GM21619 (cell line): Measurements from ENCODE around the gene CTNNA1.
"Not testable (repeated sequence)": the region's sequence is repeated elsewhere in the genome, so short reads cannot be mapped to it uniquely, and the experiment has no call there.

ENCODE experiments used
- ATAC-seq: cut with Tn5 transposase; IDR thresholded peaks from one replicate; pipeline ENCODE4 v1.9.1; 2021; ENCODE audit not compliant: unreplicated experiment

The CTNNA1 gene

GRCh38 chr5:138810861-138811260 is 57.6 kb downstream of the CTNNA1 start:
- not testable (repeated sequence) for ATAC-seq

GRCh38 chr5:138815529-138815928 is 62.3 kb downstream of the CTNNA1 start:
- no peak for ATAC-seq

- no peak for ATAC-seq
Observed at GRCh38 chr5:138817241-138817640, 64.0 kb downstream of the CTNNA1 start.

GRCh38 chr5:138819081-138819480 is 65.9 kb downstream of the CTNNA1 start:
- ATAC-seq, result no peak

GRCh38 chr5:138820695-138821094 is 67.5 kb downstream of the CTNNA1 start:
- ATAC-seq, result no peak

- no peak for ATAC-seq
Observed at GRCh38 chr5:138824516-138824915, 71.3 kb downstream of the CTNNA1 start.

- ATAC-seq, result no peak
Observed at GRCh38 chr5:138824924-138825863, 72.0 kb downstream of the CTNNA1 start.

- no peak for ATAC-seq
Observed at GRCh38 chr5:138828556-138828955, 75.3 kb downstream of the CTNNA1 start.

GRCh38 chr5:138829341-138829740 is 76.1 kb downstream of the CTNNA1 start:
- no peak for ATAC-seq

GRCh38 chr5:138831703-138832102 is 78.5 kb downstream of the CTNNA1 start:
- ATAC-seq, result no peak

GRCh38 chr5:138832218-138832617 is 79.0 kb downstream of the CTNNA1 start:
- no peak for ATAC-seq

- no peak for ATAC-seq
Observed at GRCh38 chr5:138833080-138833479, 79.9 kb downstream of the CTNNA1 start.

- no peak for ATAC-seq
Observed at GRCh38 chr5:138833726-138834480, 80.7 kb downstream of the CTNNA1 start.

- not testable (repeated sequence) for ATAC-seq
Observed at GRCh38 chr5:138834853-138835252, 81.6 kb downstream of the CTNNA1 start.

GRCh38 chr5:138837160-138837559 is 83.9 kb downstream of the CTNNA1 start:
- ATAC-seq, result no peak

- ATAC-seq, result no peak
Observed at GRCh38 chr5:138840103-138840502, 86.9 kb downstream of the CTNNA1 start.

- no peak for ATAC-seq
Observed at GRCh38 chr5:138841531-138841930, 88.3 kb downstream of the CTNNA1 start.

- no peak for ATAC-seq
Observed at GRCh38 chr5:138843316-138844124, 90.3 kb downstream of the CTNNA1 start.

- ATAC-seq, result no peak
Observed at GRCh38 chr5:138844125-138844461, 90.9 kb downstream of the CTNNA1 start.

- no peak for ATAC-seq
Observed at GRCh38 chr5:138844812-138845513, 91.7 kb downstream of the CTNNA1 start.

GRCh38 chr5:138849439-138849838 is 96.2 kb downstream of the CTNNA1 start:
- ATAC-seq, result no peak
